Astrocyte (in vitro differentiated cells and primary cell): ENCODE results near the gene RIMKLB.
"Not testable (repeated sequence)": the region's sequence is repeated elsewhere in the genome, so short reads cannot be mapped to it uniquely, and the experiment has no call there.

Experiments used
- CTCF ChIP-seq: IDR thresholded peaks from 2 replicates; pipeline ENCODE4 v1.5.1; 2011; ENCODE audit warnings: low read depth, mild to moderate bottlenecking, inconsistent platforms, low read length, moderate library complexity; ENCODE audit not compliant: insufficient read depth
- EZH2 ChIP-seq: IDR thresholded peaks from 2 replicates; pipeline ENCODE4 v1.6.1; 2012; ENCODE audit warnings: mild to moderate bottlenecking, low read length, inconsistent platforms; ENCODE audit not compliant: insufficient read depth

GRCh38 chr12:8745631-8746030 is 47.8 kb downstream of the RIMKLB start:
- TF ChIP-seq CTCF, EZH2: not testable (repeated sequence)
